Hepatic stellate cell (primary cell): ENCODE results near the gene NBPF4.
"Not testable (repeated sequence)": the region's sequence is repeated elsewhere in the genome, so short reads cannot be mapped to it uniquely, and the experiment has no call there.

Experiments
- DNase-seq: peaks from one replicate; pipeline ENCODE4 v3.0.0; 2011; ENCODE audit warnings: low spot score

NBPF4 gene

GRCh38 chr1:108243976-108244375 is at the start of gene NBPF4:
NBPF4 (minus strand) TSS chr1:108244076; CDS start chr1:108243761, 315 bp downstream.
- DNase-seq = not testable (repeated sequence)

- DNase-seq = not testable (repeated sequence)
Measured at GRCh38 chr1:108282528-108283257, 38.8 kb upstream of the NBPF4 start.

- DNase-seq = not testable (repeated sequence)
Measured at GRCh38 chr1:108272485-108273327, 28.8 kb upstream of the NBPF4 start.

GRCh38 chr1:108267097-108267496 is 23.2 kb upstream of the NBPF4 start:
- DNase-seq = not testable (repeated sequence)

- not testable (repeated sequence) for DNase-seq
Measured at GRCh38 chr1:108261967-108262366, 18.1 kb upstream of the NBPF4 start.

- not testable (repeated sequence) for DNase-seq
Measured at GRCh38 chr1:108261519-108261918, 17.6 kb upstream of the NBPF4 start.

GRCh38 chr1:108260578-108261259 is 16.8 kb upstream of the NBPF4 start:
- DNase-seq = not testable (repeated sequence)

GRCh38 chr1:108255426-108255825 is 11.6 kb upstream of the NBPF4 start:
- DNase-seq = not testable (repeated sequence)

- DNase-seq = not testable (repeated sequence)
Measured at GRCh38 chr1:108239426-108239825, 4.5 kb downstream of the NBPF4 start.

- DNase-seq = not testable (repeated sequence)
Measured at GRCh38 chr1:108235308-108235707, 8.6 kb downstream of the NBPF4 start.

GRCh38 chr1:108232183-108232582 is 11.7 kb downstream of the NBPF4 start:
- DNase-seq = not testable (repeated sequence)

- not testable (repeated sequence) for DNase-seq
Measured at GRCh38 chr1:108229976-108230375, 13.9 kb downstream of the NBPF4 start.

GRCh38 chr1:108227772-108228171 is 16.1 kb downstream of the NBPF4 start:
- DNase-seq = not testable (repeated sequence)

GRCh38 chr1:108226855-108227254 is 17.0 kb downstream of the NBPF4 start:
- DNase-seq = not testable (repeated sequence)

GRCh38 chr1:108223226-108223625 is 20.6 kb downstream of the NBPF4 start:
- DNase-seq = not testable (repeated sequence)

- not testable (repeated sequence) for DNase-seq
Measured at GRCh38 chr1:108217515-108218174, 26.2 kb downstream of the NBPF4 start.

GRCh38 chr1:108217007-108217406 is 26.9 kb downstream of the NBPF4 start:
- not testable (repeated sequence) for DNase-seq

- not testable (repeated sequence) for DNase-seq
Measured at GRCh38 chr1:108216028-108216890, 27.6 kb downstream of the NBPF4 start.

GRCh38 chr1:108214641-108215465 is 29.0 kb downstream of the NBPF4 start:
- not testable (repeated sequence) for DNase-seq

- DNase-seq = no peak
Measured at GRCh38 chr1:108211014-108211413, 32.9 kb downstream of the NBPF4 start.
